GM18873 (cell line): ENCODE results near the gene FAM174C.
"Not testable (repeated sequence)": the region's sequence is repeated elsewhere in the genome, so short reads cannot be mapped to it uniquely, and the experiment has no call there.

Experiments
- ATAC-seq: cut with Tn5 transposase; IDR thresholded peaks from one replicate; pipeline ENCODE4 v1.9.1; 2021; ENCODE audit warnings: mild to moderate bottlenecking, moderate library complexity, moderate number of reproducible peaks; ENCODE audit not compliant: unreplicated experiment, low FRiP score

Gene FAM174C

GRCh38 chr19:1313695-1314613, 38.6 kb downstream of the FAM174C start:
- no peak for ATAC-seq

DNA sequence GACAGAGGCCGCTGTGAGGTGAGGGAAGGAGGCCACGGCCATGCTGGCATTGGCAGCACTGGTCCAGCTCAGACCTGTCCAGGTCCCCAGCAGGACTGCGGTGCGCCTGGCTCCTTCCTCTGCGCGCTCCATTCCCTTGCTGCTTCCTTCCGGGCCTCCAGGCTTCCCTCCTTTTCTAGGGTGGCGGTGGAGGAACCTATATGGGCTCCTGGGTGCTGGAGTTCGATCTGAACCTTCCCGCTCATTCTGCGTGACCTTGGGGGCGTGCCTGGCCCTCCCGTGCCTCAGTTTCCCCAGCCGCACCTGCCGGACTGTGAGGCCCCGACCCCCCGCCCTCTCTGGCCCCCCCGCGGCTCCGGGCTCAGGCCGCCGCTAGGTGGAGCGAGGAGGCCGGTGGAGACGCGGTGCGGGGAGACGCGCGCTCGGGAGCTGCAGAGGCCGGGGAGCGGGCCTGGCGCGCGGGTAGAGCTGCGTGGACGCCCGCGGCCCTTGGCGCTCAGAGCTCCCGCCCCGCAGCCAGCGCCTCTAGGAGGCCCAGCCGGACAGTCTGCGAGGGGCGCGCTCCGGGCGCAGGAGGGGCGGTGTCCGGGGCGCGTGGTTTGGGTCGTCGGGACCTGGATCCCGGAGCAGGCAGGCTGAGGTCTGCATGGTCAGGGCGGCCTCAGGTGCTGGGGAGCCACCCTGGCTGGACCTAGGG, 40.3 kb downstream of the FAM174C start:
- ATAC-seq = no peak

DNA sequence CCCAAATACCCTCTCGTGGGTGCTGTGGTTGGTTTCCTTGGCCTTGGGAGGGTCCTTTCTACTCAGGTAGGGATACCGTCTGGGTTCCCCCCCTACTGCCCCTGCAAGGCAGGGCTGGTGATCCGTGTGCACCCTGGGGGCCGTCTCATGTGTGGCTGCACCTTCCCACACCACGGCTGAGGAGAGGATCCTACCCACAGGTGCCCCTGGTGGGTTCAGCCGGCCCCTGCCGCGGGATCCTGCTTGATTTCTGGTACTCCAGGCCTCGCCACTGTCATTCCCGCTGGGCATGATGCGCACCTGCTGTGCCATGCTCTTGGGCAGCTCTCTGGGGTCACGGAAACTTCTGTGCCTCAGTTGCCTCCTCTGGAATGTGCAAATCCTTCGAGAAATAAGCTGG, 41.1 kb downstream of the FAM174C start:
- no peak for ATAC-seq

DNA sequence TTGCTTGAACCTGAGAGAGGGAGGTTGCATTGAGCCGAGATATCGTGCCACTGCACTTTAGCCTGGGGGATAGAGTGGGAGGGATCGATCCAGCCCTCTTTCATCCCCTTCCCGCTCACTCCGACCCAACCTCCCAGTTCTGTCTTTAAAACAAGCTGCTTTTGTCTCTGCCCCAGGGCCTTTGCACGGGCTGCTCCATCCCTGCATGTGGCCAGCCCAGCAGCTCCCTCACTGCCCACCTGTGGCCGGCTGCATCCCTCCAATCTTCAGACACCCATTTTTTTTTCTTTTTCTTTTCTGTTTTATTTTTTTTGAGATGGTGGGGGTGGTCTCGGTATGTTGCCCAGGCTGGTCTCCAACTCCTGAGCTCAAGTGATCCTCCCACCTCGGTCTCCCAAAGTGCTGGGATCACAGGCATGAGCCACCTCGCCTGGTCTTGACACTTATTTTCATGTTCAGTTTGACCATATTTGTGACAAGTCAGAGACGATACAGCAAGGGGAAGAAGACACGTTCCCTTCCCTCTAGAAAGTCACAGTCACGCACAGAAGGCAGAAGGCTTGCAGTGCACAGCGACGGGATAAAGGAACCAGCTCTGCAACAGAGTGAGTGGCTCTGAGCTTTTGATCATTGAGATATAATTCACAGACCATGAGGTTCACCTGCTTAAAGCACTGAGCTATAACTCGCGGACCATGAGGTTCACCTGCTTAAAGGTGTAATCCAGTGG, 42.1 kb downstream of the FAM174C start:
- ATAC-seq = no peak

DNA sequence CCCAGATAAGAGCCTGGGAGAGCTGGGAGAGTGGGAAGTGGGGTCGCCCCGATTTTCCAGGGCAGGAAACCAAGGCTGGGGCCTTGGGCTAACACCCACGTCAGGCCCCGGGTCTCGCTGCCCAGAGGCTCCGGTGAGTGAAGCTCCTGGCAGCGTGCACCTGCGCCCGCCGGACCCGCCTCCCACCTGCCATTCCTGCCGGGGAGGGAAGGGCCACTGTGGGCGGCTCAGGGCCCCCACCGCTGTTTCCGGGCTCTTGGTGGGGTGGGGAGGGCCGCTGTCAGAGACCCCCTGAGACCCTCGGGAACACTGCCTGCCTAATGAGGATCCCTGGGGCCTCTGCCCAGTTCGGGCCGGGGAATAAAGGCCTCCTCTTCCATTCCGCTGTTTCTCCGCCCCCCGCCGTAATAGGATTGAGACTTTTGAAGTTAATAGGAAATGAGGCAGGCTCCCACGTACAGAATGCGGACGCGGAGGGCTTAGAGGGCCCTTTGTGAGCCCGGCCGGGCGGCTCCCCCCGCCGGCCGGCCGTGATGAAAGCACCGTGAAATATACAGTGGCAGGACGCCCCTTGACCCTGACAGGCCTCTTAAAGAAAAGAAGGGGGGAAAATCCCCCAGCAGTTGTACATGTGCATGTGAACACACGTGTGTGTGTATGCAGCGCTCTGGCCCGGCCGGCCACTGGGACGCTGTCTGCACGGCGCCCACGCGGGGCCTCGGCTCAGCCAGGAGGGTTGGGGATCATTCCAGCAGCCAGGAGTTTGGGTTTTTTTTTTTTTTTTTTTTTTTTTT, 43.5 kb downstream of the FAM174C start:
- ATAC-seq = no peak

GRCh38 chr19:1320282-1320650, 44.9 kb downstream of the FAM174C start:
- not testable (repeated sequence) for ATAC-seq

GRCh38 chr19:1321539-1321938, 46.2 kb downstream of the FAM174C start:
- ATAC-seq = no peak

DNA sequence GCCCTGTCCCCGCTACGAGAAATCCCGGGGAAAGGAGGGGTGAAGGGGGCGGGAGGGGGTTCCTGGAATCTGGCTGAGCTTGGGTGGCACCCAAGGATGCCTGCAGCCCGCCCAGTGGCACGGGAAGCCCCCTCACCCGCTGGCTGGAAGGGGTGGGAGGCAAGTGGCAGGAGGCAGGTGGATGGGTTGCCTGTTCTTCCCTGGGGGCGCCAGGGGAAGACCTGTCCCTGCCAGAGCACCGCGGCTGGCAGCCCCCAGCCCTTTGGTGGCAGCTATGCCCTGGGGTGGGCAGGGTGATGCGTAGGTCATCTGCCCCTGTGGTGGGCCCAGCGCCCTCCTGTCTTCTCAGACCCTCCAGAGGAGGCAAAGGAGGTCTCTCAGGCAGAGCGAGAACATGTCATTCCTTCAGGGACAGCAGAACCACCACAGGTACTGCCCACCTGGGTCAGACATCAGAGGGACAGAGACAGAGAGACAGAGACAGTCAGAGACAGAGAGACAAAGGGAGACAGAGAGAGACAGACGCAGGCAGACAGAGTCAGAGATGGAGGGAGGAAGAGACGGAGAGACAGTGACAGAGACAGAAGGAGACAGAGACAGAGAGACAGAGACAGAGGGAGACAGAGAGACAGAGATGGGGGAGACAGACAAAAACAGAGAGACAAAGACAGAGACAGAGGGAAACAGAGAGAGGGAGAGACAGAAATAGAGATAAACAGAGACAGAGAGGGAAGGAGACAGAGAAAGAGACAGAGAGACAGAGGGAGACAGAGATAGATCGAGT, 47.1 kb downstream of the FAM174C start:
- no peak for ATAC-seq

- ATAC-seq = no peak
Measured at GRCh38 chr19:1324249-1324805, 49.0 kb downstream of the FAM174C start.

DNA sequence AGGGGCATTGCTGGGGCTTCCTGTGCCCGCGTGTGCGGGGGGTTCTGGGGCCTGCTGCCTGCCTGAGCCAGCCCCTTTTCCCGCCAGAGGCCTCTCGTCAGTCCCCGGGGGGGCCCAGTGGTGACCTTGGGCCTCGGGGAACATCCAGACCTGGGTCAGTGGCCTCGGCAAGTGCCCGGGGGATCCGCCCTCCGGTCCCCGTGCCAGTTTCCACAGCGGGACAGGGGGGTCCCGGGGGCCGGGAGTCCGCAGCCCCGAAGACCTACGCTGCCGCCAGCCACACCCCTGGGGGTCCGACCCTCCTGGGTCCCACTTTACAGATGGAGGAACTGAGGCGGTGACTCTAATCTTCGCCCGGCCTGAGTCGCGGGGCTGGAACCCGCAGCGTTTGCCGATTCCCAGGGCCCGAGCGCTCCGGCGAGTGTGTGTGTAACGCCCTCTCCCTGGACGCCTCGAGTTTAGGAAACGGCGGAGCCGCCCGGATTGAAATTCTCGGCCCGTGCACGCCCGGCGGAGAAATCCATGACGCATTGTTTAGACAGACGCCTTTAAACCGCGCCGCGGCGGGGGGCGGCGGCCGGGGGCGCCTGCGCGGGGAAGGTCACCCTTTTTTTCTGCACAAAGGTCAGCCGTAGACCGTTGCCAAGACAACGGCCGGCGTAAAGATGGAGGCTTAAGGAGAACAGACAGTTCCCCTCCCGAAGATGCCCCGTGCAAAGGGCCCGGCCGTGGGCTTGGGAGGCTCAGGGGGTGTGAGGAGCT, 49.7 kb downstream of the FAM174C start:
- ATAC-seq = no peak

- ATAC-seq = no peak
Measured at GRCh38 chr19:1325568-1326294, 50.4 kb downstream of the FAM174C start.

- no peak for ATAC-seq
Measured at GRCh38 chr19:1327125-1327524, 51.8 kb downstream of the FAM174C start.
